T-helper 2 cell treated with Interferon-gamma antibody and Interleukin-4, amounts not matched to agents 5 μg/mL and 100 μg/mL, for 36 hours (primary cell): ENCODE results near the gene TNFRSF6B.

ENCODE experiments used
- DNase-seq: peaks from one replicate; pipeline ENCODE4 v3.0.0; 2021; ENCODE audit warnings: low spot score
- H3K27ac Mint-ChIP-seq: one replicate; pipeline ENCODE4 v1.8.0; 2021; ENCODE audit warnings: mild to moderate bottlenecking, mixed read lengths
- H3K27me3 Mint-ChIP-seq: one replicate; pipeline ENCODE4 v1.8.0; 2021; ENCODE audit warnings: low read depth, mixed read lengths
- H3K36me3 Mint-ChIP-seq: one replicate; pipeline ENCODE4 v1.8.0; 2021; ENCODE audit warnings: low read depth, mixed read lengths
- H3K4me1 Mint-ChIP-seq: one replicate; pipeline ENCODE4 v1.8.0; 2021; ENCODE audit warnings: low read depth, mixed read lengths
- H3K4me3 Mint-ChIP-seq: one replicate; pipeline ENCODE4 v1.8.0; 2022; ENCODE audit warnings: mild to moderate bottlenecking, moderate library complexity, mixed read lengths
- H3K9me3 Mint-ChIP-seq: one replicate; pipeline ENCODE4 v1.8.0; 2021; ENCODE audit warnings: mixed read lengths

TNFRSF6B gene

GRCh38 chr20:63744574-63745423, 48.3 kb downstream of the TNFRSF6B start:
- no peaks in the 10 kb centered on the region for H3K9me3 Mint-ChIP-seq
- H3K4me3 Mint-ChIP-seq, result no peak overlapping the region
- no peaks in the 10 kb centered on the region for H3K27me3 Mint-ChIP-seq
- H3K36me3 Mint-ChIP-seq, result peaks cover 8% of the 10 kb centered on the region
- DNase-seq, result no peak
- no peak overlapping the region for H3K27ac Mint-ChIP-seq
- no peaks in the 10 kb centered on the region for H3K4me1 Mint-ChIP-seq

DNA sequence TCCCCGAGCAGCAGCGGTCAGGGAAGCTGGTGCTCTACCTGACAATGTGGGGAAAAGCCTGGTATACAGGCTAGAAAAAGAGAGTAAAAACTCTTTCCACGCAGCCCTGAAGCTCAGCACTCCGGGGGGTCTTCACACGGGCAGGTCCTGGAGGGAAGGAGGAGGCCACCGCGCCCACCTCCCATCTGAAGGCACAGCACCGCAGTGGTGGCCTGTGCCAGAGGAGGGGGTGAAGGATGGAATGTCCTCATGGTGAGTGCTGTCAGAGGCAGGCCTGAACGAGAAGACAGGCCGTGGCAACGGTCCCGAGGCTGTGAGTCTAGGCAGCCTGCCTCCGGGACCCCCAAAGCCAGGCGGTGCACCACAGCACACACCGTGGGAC, 49.0 kb downstream of the TNFRSF6B start:
- Mint-ChIP-seq H3K36me3 (peaks cover 8% of the 10 kb centered on the region), H3K4me3 (no peak overlapping the region), H3K27me3 (no peaks in the 10 kb centered on the region), H3K4me1 (no peaks in the 10 kb centered on the region), H3K27ac (no peak overlapping the region), H3K9me3 (no peaks in the 10 kb centered on the region)
- DNase-seq, result no peak

DNA sequence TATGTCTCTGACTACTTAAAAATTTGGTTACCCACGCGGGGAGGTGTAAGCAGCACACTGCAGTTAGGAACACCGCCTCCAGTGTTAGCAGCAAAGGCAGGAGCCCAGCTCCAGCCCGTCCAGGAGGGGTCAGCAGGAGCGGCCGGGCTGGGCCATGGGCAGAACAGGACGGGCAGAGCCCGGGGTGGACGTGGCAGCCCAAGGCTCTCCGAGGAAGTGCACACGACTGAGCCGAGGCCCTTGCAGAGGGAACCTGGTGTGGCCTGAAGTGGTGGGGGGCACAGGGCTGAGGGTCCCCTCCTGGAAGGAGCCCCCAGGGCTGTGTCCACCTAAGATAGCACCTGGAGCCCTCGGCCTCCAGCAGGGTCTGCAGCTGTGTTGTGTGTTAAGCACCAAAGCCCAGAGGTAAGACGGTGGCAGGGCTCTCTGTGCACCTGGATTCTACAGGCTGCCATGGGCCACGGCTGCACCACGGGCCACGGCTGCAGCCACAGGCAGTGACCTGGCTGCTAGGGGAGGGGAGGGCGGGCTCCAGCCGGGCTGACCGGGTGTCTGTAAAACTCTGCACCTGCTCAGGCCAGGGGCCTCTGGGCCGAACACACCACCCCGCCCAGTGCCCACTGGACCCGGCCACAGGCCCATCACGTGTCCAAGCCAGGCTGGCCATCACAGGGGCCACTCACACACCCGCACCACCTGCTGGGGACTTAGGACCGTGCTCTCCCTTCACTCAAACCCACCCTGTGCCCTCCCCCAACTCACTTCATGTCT, 49.7 kb downstream of the TNFRSF6B start:
- no peak overlapping the region for H3K4me3 Mint-ChIP-seq
- H3K27ac Mint-ChIP-seq, result no peak overlapping the region
- no peaks in the 10 kb centered on the region for H3K27me3 Mint-ChIP-seq

GRCh38 chr20:63746751-63747315, 50.4 kb downstream of the TNFRSF6B start:
- Mint-ChIP-seq H3K4me3 (no peak overlapping the region), H3K27me3 (no peaks in the 10 kb centered on the region), H3K36me3 (peaks cover 8% of the 10 kb centered on the region), H3K27ac (no peak overlapping the region), H3K4me1 (peaks cover 4% of the 10 kb centered on the region), H3K9me3 (no peaks in the 10 kb centered on the region)
- no peak for DNase-seq

More for the DNA sequence above, 49.7 kb downstream of the TNFRSF6B start:
- Mint-ChIP-seq H3K4me1 (peaks cover 1% of the 10 kb centered on the region), H3K36me3 (peaks cover 8% of the 10 kb centered on the region), H3K9me3 (no peaks in the 10 kb centered on the region)
- DNase-seq, result no peak

- H3K4me3 Mint-ChIP-seq, result no peak overlapping the region
- peaks cover 8% of the 10 kb centered on the region for H3K36me3 Mint-ChIP-seq
- no peaks in the 10 kb centered on the region for H3K27me3 Mint-ChIP-seq
- DNase-seq, result no peak
- no peak overlapping the region for H3K27ac Mint-ChIP-seq
- H3K9me3 Mint-ChIP-seq, result no peaks in the 10 kb centered on the region
- peaks cover 4% of the 10 kb centered on the region for H3K4me1 Mint-ChIP-seq
Observed at GRCh38 chr20:63747622-63748069, 51.2 kb downstream of the TNFRSF6B start.
